HG03469 (cell line): Measurements from ENCODE around the gene TPBGL.

Source experiments
- ATAC-seq: cut with Tn5 transposase; IDR thresholded peaks from one replicate; pipeline ENCODE4 v1.9.1; 2021; ENCODE audit warnings: mild to moderate bottlenecking, moderate library complexity, moderate number of reproducible peaks; ENCODE audit not compliant: unreplicated experiment

The TPBGL gene

GRCh38 chr11:75289919-75290318 lies 49.3 kb downstream of the TPBGL start:
- ATAC-seq, result no peak

- ATAC-seq, result no peak
Measured at GRCh38 chr11:75291741-75292140, 51.2 kb downstream of the TPBGL start.

DNA sequence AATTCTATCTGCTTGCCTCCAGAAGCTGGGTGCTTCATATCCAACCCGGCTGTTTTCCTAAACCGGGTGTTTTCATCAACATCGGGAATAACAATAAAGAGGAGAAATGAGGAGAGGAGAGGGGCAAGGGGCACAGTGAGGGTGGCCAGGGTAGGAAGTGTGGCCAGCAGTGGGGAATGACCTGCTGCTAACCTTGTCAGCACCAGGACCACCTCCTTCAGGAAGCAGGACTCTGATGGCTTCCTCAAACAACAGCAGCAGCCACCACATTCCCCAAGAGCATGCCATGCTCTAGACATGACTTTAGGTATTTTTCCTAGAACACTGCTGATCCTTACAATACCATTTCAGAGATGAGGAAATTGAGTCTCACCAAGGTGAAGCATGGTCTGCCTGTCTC lies 52.4 kb downstream of the TPBGL start:
- ATAC-seq, result no peak
